SH-SY5Y (cell line): ENCODE data around the gene ACBD6.

Experiments used
- GATA2 ChIP-seq: IDR thresholded peaks from 2 replicates; pipeline ENCODE4 v1.6.1; 2011; ENCODE audit warnings: mild to moderate bottlenecking, low read depth, low read length
- GATA3 ChIP-seq: IDR thresholded peaks from 2 replicates; pipeline ENCODE4 v1.6.1; 2011; ENCODE audit warnings: low read depth, mild to moderate bottlenecking, low read length, moderate library complexity

- TF ChIP-seq GATA2 (no peak), GATA3 (no peak)
Measured at GRCh38 chr1:180501865-180502360, 464 bp downstream of the ACBD6 start.
